B cell (primary cell): ENCODE results near the gene REST. TPM values are rescaled to one million over a fixed set of nuclear protein-coding genes. Genes with fewer than 3 reads are reported as not detected.
A peak's percentile ranks its signal among the peaks of the same experiment; 100 is the strongest.

Source experiments
- ATAC-seq: fragments of 200-7000 bp; cut with Tn5 transposase; one replicate; pipeline ENCODE4 v1.10.0; 2021; ENCODE audit warnings: low read depth, mild to moderate bottlenecking, moderate number of reproducible peaks, moderate library complexity
- CTCF ChIA-PET: fragments of 350-600 bp; sonication (Branson Sonifier 250); formaldehyde crosslinking; loops from one replicate; lab custom pipeline; 2021; ENCODE audit warnings: antibody characterized with exemption, inconsistent platforms; lab: Charles Lee
- POLR2A ChIA-PET: fragments of 350-600 bp; sonication (Branson Sonifier 250); formaldehyde crosslinking; loops from one replicate; lab custom pipeline; 2021; ENCODE audit warnings: antibody characterized with exemption; lab: Charles Lee
- DNase-seq: peaks from one replicate; pipeline ENCODE4 v3.0.0; 2013
- H2AFZ ChIP-seq: 2 replicates; pipeline ENCODE4 v1.6.1; 2012; ENCODE audit warnings: mild to moderate bottlenecking, low read depth, low read length; ENCODE audit not compliant: insufficient read depth, poor library complexity, severe bottlenecking
- H3K27ac ChIP-seq, 2 donors: 1 replicate in 1 of 2; 2 replicates in 1 of 2; pipeline ENCODE4 v1.5.1; 2012 to 2013; ENCODE audit warnings: low read length in 2 of 2, mild to moderate bottlenecking in 2 of 2, moderate library complexity in 1 of 2
- H3K27me3 ChIP-seq, 4 experiments: fragments of 200-600 bp in 1 of 4; sonication (generic) in 1 of 4; replicated peaks in 1 of 4; 1 replicate in 2 of 4; 2 replicates in 2 of 4; pipeline versions ENCODE4 v1.6.1 to v1.7.0; 2013 to 2016; ENCODE audit warnings: low read length in 3 of 4, mild to moderate bottlenecking in 2 of 4, mixed read lengths in 1 of 4, moderate library complexity in 1 of 4; ENCODE audit not compliant: insufficient read depth in 4 of 4, control insufficient read depth in 3 of 4; ENCODE audit errors: control extremely low read depth in 1 of 4
- H3K36me3 ChIP-seq, 2 experiments: replicated peaks in 1 of 2; 1 replicate in 1 of 2; 2 replicates in 1 of 2; pipeline versions ENCODE4 v1.6.1 to v1.7.1; 2013; ENCODE audit warnings: low read length in 1 of 2; ENCODE audit not compliant: insufficient read depth in 2 of 2, control insufficient read depth in 1 of 2; ENCODE audit errors: control extremely low read depth in 1 of 2, extremely low read depth in 1 of 2
- H3K4me1 ChIP-seq, 2 donors: fragments of 200-600 bp in 1 of 2; sonication (generic) in 1 of 2; 1 replicate in 1 of 2; 2 replicates in 1 of 2; pipeline versions ENCODE4 v1.5.1 to v1.6.1; 2013 to 2017; ENCODE audit warnings: low read length in 2 of 2; ENCODE audit not compliant: control insufficient read depth in 2 of 2, insufficient read depth in 2 of 2
- H3K4me2 ChIP-seq: replicated peaks from 2 replicates; pipeline ENCODE3; 2012; ENCODE audit warnings: mild to moderate bottlenecking, low read depth, low read length; ENCODE audit not compliant: poor library complexity, severe bottlenecking
- H3K4me3 ChIP-seq, 5 experiments: fragments of 200-600 bp in 1 of 5; sonication (generic) in 1 of 5; 1 replicate in 3 of 5; 2 replicates in 2 of 5; pipeline versions ENCODE4 v1.5.1 to v1.7.0; 2011 to 2016; ENCODE audit warnings: low read length in 4 of 5, mild to moderate bottlenecking in 4 of 5, low read depth in 2 of 5, control low read depth in 1 of 5, moderate library complexity in 1 of 5; ENCODE audit not compliant: insufficient read depth in 1 of 5; ENCODE audit errors: control extremely low read depth in 1 of 5, extremely low read depth in 1 of 5
- H3K79me2 ChIP-seq: fragments of 200-600 bp; sonication (generic); one replicate; pipeline ENCODE4 v1.6.0; 2016; ENCODE audit warnings: low read length; ENCODE audit not compliant: control insufficient read depth, insufficient read depth
- H3K9ac ChIP-seq: fragments of 200-600 bp; sonication (generic); 2 replicates; pipeline ENCODE4 v1.6.1; 2017; ENCODE audit warnings: mild to moderate bottlenecking, low read length, moderate library complexity
- H3K9me3 ChIP-seq, 3 donors: one replicate each; pipeline versions ENCODE4 v1.6.1 to v1.7.1; 2013; ENCODE audit warnings: low read length in 2 of 3; ENCODE audit not compliant: control insufficient read depth in 2 of 3, insufficient read depth in 1 of 3; ENCODE audit errors: control extremely low read depth in 1 of 3
- H4K20me1 ChIP-seq: 2 replicates; pipeline ENCODE4 v1.6.0; 2012; ENCODE audit warnings: mild to moderate bottlenecking, low read length; ENCODE audit not compliant: insufficient read depth, control insufficient read depth, poor library complexity, severe bottlenecking
- H3K27ac Mint-ChIP-seq: one replicate; pipeline ENCODE4 v1.8.0; 2021; ENCODE audit warnings: mixed read lengths
- H3K27me3 Mint-ChIP-seq: one replicate; pipeline ENCODE4 v1.8.0; 2021; ENCODE audit warnings: mixed read lengths
- H3K4me1 Mint-ChIP-seq: one replicate; pipeline ENCODE4 v1.8.0; 2021; ENCODE audit warnings: mixed read lengths
- H3K4me3 Mint-ChIP-seq: one replicate; pipeline ENCODE4 v1.8.0; 2021; ENCODE audit warnings: mixed read lengths
- H3K9me3 Mint-ChIP-seq: one replicate; pipeline ENCODE4 v1.8.0; 2022; ENCODE audit warnings: mixed read lengths; ENCODE audit not compliant: insufficient read depth
- EZH2 ChIP-seq: IDR thresholded peaks from 2 replicates; pipeline ENCODE4 v1.6.1; 2012; ENCODE audit warnings: borderline replicate concordance, low read depth, mild to moderate bottlenecking, moderate library complexity, low read length; ENCODE audit not compliant: insufficient read depth, poor library complexity, severe bottlenecking
- WGBS: methylation state at CpG from one replicate; pipeline ENCODE4 v1.1.5; 2013; ENCODE audit warnings: missing lambda C conversion rate; ENCODE audit not compliant: insufficient coverage; 5-methylcytosine and 5-hydroxymethylcytosine counted together
- intact Hi-C: fragments of 100-400 bp; cut with micrococcal nuclease; formaldehyde crosslinking; loops from one replicate; pipeline ENCODE4 v1.10.0; 2022
- polyA plus RNA-seq: library from polyadenylated mRNA; depleted of rRNA; stranded (reverse); fragments of >200 nt; gene quantifications from 2 replicates; pipeline ENCODE4 v1.2.3, GENCODE V29; 2012
- total RNA-seq, 2 donors: library from RNA; stranded (reverse); fragments of 120-200 nt in 1 of 2; gene quantifications; 1 replicate in 1 of 2; 2 replicates in 1 of 2; pipeline versions ENCODE4 v1.2.3 to v1.2.4, GENCODE V29; 2013 to 2022
- TF ChIP-seq, protein P1 (sequence below): fragments of 200-600 bp; IDR thresholded peaks from one replicate; pipeline ENCODE4 v1.8.0; 2022; ENCODE audit warnings: antibody characterized with exemption, mild to moderate bottlenecking

The REST gene
- total and polyA plus RNA-seq, 2 donors (not counting 1 experiment from before 2014, with no cell fraction given), result 6.2 to 59.4 TPM

DNA sequence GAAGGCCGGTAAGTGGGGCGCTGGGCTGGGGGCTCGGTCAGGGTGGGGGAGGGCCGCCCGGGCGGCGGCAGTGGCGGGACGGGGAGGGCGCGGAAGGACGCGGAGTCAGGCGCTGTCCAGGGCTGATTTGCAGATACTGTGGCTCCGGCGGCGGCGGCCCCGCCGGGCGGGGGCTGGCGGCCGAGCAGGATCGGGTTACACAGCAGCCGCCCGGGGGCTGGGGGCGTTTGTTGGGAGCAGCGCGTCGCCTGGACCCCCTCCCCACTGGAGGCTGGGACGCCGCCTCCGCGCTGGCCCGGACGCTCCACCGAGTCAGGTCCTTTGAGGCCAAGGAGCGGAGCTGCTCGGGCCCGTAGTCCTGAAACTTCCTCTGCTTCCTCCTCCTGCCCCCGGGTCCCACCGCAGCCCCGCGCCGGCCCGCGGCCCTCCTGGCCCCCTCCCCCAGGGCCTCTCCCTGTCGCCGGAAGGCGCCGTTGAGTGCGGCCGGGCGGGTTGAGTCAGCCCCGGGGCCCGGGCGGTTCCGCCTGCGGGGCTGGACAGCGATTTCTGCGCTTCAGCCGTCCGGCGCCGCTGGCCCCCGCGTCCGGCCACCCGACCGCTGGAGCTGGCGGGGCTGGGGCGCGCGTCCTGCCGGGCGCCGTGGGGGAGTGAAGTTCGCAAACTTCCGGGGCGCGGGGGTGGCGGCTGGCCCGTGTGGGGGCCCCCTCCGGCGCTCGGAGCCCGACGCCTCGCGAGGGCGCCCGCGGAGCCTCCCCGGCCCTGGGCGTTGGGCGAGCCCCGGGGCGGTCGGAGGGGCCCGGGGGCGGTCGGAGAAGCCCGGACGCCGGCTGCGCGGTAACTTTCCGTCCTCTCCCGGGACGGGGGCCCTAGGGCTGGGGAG, 746 bp downstream of the REST start:
- peaks cover 44% of the 10 kb centered on the region for H3K4me1 Mint-ChIP-seq
- DNase-seq (peak; percentile 85), ATAC-seq (peak; percentile 64)
- H3K9me3 ChIP-seq, result no peaks in the 10 kb centered on the region
- H3K9ac ChIP-seq, result peak overlapping the region; percentile 89
- TF ChIP-seq, protein P1, sequence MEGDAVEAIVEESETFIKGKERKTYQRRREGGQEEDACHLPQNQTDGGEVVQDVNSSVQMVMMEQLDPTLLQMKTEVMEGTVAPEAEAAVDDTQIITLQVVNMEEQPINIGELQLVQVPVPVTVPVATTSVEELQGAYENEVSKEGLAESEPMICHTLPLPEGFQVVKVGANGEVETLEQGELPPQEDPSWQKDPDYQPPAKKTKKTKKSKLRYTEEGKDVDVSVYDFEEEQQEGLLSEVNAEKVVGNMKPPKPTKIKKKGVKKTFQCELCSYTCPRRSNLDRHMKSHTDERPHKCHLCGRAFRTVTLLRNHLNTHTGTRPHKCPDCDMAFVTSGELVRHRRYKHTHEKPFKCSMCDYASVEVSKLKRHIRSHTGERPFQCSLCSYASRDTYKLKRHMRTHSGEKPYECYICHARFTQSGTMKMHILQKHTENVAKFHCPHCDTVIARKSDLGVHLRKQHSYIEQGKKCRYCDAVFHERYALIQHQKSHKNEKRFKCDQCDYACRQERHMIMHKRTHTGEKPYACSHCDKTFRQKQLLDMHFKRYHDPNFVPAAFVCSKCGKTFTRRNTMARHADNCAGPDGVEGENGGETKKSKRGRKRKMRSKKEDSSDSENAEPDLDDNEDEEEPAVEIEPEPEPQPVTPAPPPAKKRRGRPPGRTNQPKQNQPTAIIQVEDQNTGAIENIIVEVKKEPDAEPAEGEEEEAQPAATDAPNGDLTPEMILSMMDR, result peak; percentile 32
- no peak for TF ChIP-seq EZH2
- ChIA-PET CTCF (interaction anchor here (0.9 to 2.5 kb wide), 8 partner anchors 11 to 473 kb away, joined by 3 to 13 read pairs (median 4); partner anchors contain the start of genes NOA1, PAICS, POLR2B and PPAT), POLR2A (interaction anchor here (0.9 to 1.6 kb wide), 5 partner anchors 70 to 473 kb away, joined by 3 to 18 read pairs (median 3); partner anchors contain the start of genes NOA1, PAICS, POLR2B and PPAT)
- H2AFZ ChIP-seq, result peak overlapping the region; percentile 92
- H4K20me1 ChIP-seq, result peaks cover 34% of the 10 kb centered on the region
- H3K4me2 ChIP-seq, result peak overlapping the region; percentile 94
- H3K27ac Mint-ChIP-seq, result peak overlapping the region; percentile 98
- peaks cover 34% of the 10 kb centered on the region for H3K79me2 ChIP-seq
- H3K4me1 ChIP-seq, result peaks cover 29 to 42% of the 10 kb centered on the region in 2 donors
- H3K27me3 Mint-ChIP-seq, result peaks cover under 1% of the 10 kb centered on the region
- no peaks in the 10 kb centered on the region for H3K27me3 ChIP-seq
- intact Hi-C loops, result loop anchor here (1.0 to 5.0 kb wide), 6 partner anchors 106 to 1511 kb away; partner anchors contain the start of genes AASDH, CEP135, CLOCK and SRP72
- no peaks in the 10 kb centered on the region for H3K9me3 Mint-ChIP-seq
- under 1% methylated on average over 110 of the region's 110 CpGs for WGBS
- H3K4me3 ChIP-seq, result peak overlapping the region; percentile 84 to 98 (median 90)
- H3K36me3 ChIP-seq, result peaks cover 0 to 1% of the 10 kb centered on the region in 2 experiments
- H3K4me3 Mint-ChIP-seq, result peak overlapping the region; percentile 97
- peak overlapping the region; percentile 77 to 82 for H3K27ac ChIP-seq
